Cardiac fibroblast (primary cell): ENCODE data around the gene CYCS.

Experiments used
- DNase-seq, 2 donors: peaks; one replicate each; pipeline versions ENCODE4 v3.0.0 to v3.0.0-alpha.2; 2010; ENCODE audit warnings: low read depth in 2 of 2
- H3K4me3 ChIP-seq, 2 donors: replicated peaks in 1 of 2; 1 replicate in 1 of 2; 2 replicates in 1 of 2; pipeline ENCODE4 v1.5.1; 2011; ENCODE audit warnings: low read depth in 2 of 2, low read length in 2 of 2, mild to moderate bottlenecking in 2 of 2, moderate library complexity in 1 of 2
- CTCF ChIP-seq: IDR thresholded peaks from one replicate; pipeline ENCODE4 v1.5.1; 2011; ENCODE audit warnings: low read depth, mild to moderate bottlenecking, low read length, inconsistent platforms

Gene CYCS

DNA sequence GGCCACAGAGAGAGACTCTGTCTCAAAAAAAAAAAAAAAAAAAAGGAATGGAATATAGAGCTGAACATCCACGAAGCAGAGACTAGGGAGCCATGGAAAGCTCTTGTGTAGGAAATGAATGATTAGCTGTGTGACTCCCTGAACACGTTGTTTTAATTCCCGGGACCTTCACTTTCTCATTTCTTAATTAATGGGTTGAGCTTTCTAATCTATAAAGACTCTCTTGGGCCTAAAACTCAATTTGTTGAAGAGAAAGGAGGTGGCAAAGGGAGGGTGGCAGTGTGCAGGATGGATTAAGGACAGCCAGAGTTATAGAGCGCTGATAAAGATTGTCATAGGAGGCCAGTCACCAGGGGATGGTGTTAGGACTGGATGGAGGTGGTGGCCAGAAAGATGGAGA is 48.0 kb downstream of the CYCS start:
- TF ChIP-seq CTCF, result no peak
- H3K4me3 ChIP-seq, result no peak overlapping the region
- DNase-seq, result no peak

- DNase-seq, result peak in 1 of 2 donors; percentile 29
- H3K4me3 ChIP-seq, result no peak overlapping the region
- no peak for TF ChIP-seq CTCF
These were observed 49.6 kb downstream of the CYCS start for GRCh38 chr7:25075459-25075858.

GRCh38 chr7:25073451-25073850 is 51.6 kb downstream of the CYCS start:
- no peak overlapping the region for H3K4me3 ChIP-seq
- peak in 1 of 2 donors; percentile 23 for DNase-seq
- TF ChIP-seq CTCF, result no peak
